Measurements from ENCODE around the gene COL4A4.
"Not testable (repeated sequence)": the region's sequence is repeated elsewhere in the genome, so short reads cannot be mapped to it uniquely, and the experiment has no call there.

Gene COL4A4

GRCh38 chr2:227163998-227164762 is at the start of gene COL4A4, which contains the start of gene COL4A3:
COL4A4 (minus strand) TSS chr2:227164205; CDS start chr2:227147483, 16,722 bp downstream.
COL4A3 (plus strand) TSS chr2:227164624; CDS start chr2:227164727, 103 bp downstream.
- in situ Hi-C loops (cut with HindIII; ENCODE audit: low sequenced_read_pairs): no loop called here

DNA sequence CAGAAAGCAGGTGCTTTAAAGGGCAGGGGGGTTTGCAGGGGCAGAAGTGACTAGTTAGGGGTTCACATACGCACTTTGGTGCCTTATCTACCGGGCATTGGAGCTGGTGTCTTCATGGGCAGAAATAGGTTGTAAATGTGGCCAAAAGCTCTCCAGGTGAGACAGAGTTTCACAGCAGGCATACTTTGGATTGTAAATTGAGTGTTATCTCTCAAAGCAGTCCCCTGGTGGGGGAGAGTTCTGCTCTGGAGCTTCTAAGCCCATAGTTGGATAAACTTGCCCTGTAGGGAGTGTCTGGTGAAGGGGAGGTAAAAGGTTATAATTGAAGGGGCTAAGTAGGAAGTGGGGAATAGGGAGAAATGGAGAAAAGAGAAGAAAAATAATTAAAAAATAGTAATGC is 43.6 kb upstream of the COL4A4 start:
- in situ Hi-C loops (cut with HindIII; ENCODE audit: low sequenced_read_pairs): no loop called here

- in situ Hi-C loops (cut with HindIII; ENCODE audit: low sequenced_read_pairs): no loop called here
These were observed 42.4 kb upstream of the COL4A4 start for GRCh38 chr2:227206406-227206805.

DNA sequence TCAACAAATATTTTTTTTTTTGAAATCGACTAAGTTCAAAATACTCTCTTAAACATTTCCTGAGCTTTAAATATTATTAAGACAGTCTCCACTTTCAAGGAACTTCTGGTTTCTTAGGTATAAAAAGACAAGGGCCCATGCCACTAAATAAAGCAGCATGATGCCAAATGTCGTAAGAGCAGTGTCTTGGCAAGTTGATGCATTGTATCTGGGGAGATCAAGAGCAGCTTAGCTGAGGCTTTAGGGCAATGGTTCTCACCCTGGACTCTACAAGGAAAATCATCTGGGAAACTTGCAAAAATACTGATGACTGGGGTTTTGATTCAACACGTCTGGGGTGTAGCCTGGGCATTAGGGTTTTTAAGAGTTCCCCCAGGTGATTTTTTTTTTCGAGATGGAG is 41.7 kb upstream of the COL4A4 start:
- in situ Hi-C loops (cut with HindIII; ENCODE audit: low sequenced_read_pairs): no loop called here

DNA sequence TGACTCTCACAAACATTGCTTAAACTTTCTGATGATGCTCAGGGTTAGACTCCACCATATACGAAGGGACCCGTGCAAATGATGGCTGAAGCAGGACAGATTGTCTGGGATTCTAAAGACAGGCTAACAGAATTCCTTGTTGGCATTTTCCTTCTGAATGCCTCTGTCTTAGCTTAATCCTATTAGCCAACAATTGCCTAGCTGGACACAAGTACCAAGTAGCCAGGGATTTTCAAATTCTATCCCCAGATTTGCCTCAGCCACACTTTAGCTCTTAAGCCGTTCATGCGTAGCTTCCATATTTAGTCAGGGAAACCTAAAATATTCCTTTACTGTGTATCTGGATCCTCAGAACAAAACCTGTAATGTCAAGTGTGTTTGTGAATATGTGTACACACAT is 40.4 kb upstream of the COL4A4 start:
- in situ Hi-C loops (cut with HindIII; ENCODE audit: low sequenced_read_pairs): no loop called here

GRCh38 chr2:227201771-227202170 is 37.8 kb upstream of the COL4A4 start:
- in situ Hi-C loops (cut with HindIII; ENCODE audit: low sequenced_read_pairs): no loop called here

DNA sequence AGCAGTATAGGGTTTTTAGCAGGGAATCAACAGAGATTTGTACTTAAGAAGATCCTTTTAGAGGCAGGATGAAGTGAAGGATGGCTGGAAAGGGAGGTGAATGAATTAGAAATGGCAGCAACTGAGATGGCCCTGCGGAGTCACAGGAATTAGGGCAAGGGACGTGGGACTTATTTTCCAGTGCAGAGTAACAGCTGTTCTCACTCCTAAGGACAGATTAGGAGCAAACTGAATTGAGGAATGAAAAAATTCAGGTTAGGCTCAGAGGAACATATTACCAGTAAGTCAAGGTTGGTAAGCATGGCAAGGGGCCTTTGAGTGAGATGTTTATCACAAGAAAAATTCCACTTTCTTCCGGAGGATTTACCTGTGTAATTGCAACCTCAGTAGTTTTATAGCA is 34.9 kb upstream of the COL4A4 start:
- in situ Hi-C loops (cut with HindIII; ENCODE audit: low sequenced_read_pairs): no loop called here

DNA sequence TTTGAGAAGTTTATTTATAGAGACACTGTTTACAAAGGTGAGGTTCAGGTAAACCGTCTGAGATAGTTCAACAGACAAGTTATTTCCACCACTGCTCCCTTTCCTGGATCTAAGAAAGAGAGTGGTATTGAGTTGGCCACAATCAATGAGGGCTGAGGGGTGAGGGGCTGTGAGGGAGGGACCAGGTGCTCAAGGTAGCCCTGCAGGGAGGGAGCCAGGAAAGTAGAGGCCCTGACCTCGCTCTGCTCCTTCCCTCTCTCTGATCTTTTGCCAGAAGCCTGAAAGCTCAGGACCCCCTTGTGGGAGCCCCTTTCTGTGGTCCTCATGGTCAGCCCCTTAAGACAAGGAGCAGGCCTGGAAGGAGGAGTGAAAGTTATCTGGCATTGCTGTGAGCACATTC is 30.2 kb upstream of the COL4A4 start:
- in situ Hi-C loops (cut with HindIII; ENCODE audit: low sequenced_read_pairs): no loop called here

DNA sequence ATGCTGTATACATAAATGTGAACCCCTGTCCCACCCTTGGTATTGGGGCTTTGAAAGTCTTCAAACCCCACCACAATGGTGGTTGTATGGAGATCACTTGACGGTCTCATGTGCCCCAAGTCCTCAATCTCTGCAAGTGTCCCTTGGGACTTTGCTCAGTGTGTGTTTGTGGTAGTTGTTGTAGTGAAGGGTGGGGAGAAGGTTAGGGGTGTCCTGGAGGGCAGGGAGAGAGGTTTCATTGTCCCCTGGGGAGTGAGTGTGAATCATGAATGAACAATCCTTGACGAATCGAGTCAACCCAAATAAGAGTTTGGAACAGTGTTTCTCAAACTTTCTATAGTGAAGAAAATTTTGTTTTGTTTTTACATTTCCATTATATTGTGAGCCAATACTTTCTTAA is 28.5 kb upstream of the COL4A4 start:
- in situ Hi-C loops (cut with HindIII; ENCODE audit: low sequenced_read_pairs): no loop called here

DNA sequence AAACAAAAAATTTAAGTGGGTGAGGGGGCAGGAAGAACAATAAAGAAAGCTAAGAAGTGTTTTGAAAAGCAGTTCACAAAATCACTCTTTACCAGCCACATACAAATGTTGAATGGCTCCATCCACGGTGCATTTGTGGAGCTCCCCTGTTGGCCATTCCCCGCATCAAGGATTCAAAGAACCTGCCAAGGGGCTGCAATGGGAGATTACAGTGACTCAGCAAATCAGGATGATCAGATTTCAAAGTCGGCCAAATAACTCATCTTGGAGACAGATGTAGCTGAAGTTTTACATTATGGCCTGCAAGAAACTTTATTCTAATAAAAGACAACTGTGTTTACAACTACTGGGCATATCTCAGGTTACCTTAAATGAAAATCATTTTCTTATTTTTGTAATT is 27.4 kb upstream of the COL4A4 start:
- in situ Hi-C loops (cut with HindIII; ENCODE audit: low sequenced_read_pairs): no loop called here

- in situ Hi-C loops (cut with HindIII; ENCODE audit: low sequenced_read_pairs): no loop called here
These were observed 24.3 kb upstream of the COL4A4 start for GRCh38 chr2:227188292-227188691.

DNA sequence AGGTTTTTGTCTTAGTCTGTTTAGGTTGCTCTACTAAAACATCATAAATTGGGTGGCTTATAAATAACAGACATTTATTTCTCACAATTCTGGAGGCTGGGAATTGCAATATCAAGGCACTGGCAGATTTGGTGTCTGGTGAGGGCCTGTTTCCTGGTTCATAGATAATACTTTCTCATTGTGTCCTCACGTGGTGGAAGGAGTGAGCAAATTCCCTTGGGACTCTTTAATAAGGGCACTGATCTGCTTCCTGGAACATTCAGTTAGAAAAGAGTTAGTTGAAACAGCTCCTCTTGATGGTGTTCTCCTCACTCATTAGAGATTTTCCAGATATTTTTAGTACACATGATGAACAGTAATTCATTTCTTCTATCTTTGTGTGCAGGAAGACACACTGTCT is 22.7 kb upstream of the COL4A4 start:
- in situ Hi-C loops (cut with HindIII; ENCODE audit: low sequenced_read_pairs): no loop called here

GRCh38 chr2:227185615-227186232 is 21.7 kb upstream of the COL4A4 start:
- in situ Hi-C loops (cut with HindIII; ENCODE audit: low sequenced_read_pairs): no loop called here

- in situ Hi-C loops (cut with HindIII; ENCODE audit: low sequenced_read_pairs): no loop called here
These were observed 19.8 kb upstream of the COL4A4 start for GRCh38 chr2:227183657-227184367.

DNA sequence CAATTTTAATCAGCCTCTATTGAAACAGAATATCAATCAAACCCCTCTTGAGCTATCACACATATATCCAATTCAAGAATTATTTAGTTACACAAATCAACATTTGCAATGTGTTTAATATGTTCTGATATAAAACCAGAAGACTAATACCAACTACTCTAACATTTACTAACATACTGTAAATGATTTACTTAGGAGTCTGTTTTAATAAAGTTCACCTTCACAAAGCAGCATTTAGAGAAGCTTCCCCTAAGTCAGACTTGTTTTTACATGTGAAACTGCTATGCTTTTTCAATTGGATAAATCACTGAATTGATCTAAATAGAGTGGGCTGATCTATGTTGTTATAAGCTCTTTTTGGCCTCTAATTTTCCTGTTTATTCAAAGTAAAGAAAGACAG is 18.8 kb upstream of the COL4A4 start:
- in situ Hi-C loops (cut with HindIII; ENCODE audit: low sequenced_read_pairs): no loop called here

GRCh38 chr2:227180770-227181169 is 16.8 kb upstream of the COL4A4 start:
- in situ Hi-C loops (cut with HindIII; ENCODE audit: low sequenced_read_pairs): no loop called here

DNA sequence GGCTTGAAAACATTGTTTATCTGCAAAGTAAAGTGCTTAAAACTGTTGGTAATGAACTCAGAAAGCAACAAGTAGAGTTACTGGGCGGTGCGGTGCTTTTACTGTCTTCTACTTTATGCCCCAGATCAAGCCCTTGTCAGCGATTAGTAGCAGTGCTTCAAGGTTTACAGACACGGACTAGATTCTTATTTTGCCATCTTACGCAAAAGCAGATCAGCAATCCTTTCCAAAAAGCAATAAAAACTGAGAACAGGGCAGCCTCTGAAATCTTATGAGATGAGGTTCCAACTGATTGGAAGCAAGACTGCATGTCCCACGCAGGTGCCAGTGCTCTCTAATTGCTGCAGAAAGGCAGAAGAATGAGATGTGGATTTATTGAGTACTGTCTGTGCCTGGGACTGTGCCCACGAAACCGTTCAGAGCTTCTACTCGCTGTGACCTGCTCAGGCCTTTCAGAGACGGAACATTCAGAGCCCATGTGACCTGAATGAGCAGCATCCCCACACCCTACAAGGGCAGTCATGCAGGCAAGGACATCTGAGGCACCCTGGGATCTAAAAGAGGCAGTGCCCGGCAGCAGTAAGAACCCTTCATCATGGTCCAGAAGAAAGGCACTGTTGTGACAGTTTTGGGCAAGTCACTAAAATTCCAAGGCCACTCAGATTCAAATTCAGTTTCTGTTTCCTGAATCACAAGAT is 16.1 kb upstream of the COL4A4 start:
- in situ Hi-C loops (cut with HindIII; ENCODE audit: low sequenced_read_pairs): no loop called here

DNA sequence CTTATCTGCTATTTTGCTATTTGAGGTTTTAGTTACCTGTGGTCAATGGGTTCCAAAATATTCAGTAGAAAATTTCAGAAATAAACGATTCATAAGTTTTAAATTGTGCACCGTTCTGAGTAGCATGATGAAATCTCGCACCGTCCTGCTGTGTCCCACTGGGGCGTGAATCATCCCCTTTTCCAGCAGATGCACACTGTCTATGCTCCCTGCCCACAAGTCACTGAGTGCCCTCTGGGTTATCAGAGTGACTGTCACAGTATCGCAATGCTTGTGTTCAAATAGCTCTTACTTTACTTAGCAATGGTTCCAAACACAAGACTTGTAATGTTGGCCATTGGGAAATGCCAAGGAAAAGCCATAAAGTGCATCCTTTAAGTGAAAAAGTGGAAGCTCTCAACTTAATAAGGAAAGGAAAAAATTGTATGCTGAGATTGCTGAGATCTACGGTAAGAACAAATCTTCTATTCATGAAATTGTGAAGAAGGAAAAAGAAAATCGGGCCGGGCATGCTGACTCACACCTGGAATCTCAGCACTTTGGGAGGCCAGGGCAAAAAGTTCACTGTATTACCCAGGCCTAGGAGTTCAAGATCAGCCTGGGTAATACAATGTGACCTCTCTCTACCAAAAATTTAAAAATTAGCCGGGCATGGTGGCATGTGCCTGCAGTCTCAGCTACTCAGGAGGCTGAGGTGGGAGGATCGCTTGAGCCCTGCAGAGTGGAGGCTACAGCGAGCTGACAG is 13.8 kb upstream of the COL4A4 start:
- in situ Hi-C loops (cut with HindIII; ENCODE audit: low sequenced_read_pairs): no loop called here

GRCh38 chr2:227171779-227172178 is 7.8 kb upstream of the COL4A4 start:
- in situ Hi-C loops (cut with HindIII; ENCODE audit: low sequenced_read_pairs): not testable (repeated sequence)

GRCh38 chr2:227164763-227165291 is 822 bp upstream of the COL4A4 start:
- in situ Hi-C loops (cut with HindIII; ENCODE audit: low sequenced_read_pairs): no loop called here
